Measurements from ENCODE around the gene SCTR. TPM values are rescaled to one million over a fixed set of nuclear protein-coding genes. Genes with fewer than 3 reads are reported as not detected.

Gene SCTR
- total RNA-seq, 1 experiment from 2014 or later, result not detected

GRCh38 chr2:119442850-119443249 lies 81.4 kb downstream of the SCTR start:
- Histone ChIP-seq H2AFZ (no peak overlapping the region), H3K27me3 (ENCODE audit: insufficient read depth, low read depth) (peaks cover 16% of the 10 kb centered on the region), H4K20me1 (ENCODE audit: insufficient read depth) (no peaks in the 10 kb centered on the region; the same call in 1 of the 2 replicates), H3K4me2 (no peak overlapping the region), H3K36me3 (ENCODE audit: low read depth) (no peaks in the 10 kb centered on the region), H3K4me1 (replicated peaks; ENCODE audit: insufficient read depth) (no peaks in the 10 kb centered on the region), H3K9me3 (ENCODE audit: insufficient read depth, low read depth) (no peaks in the 10 kb centered on the region), H3K4me3 (no peak overlapping the region), H3K27ac (no peak overlapping the region), H3F3A (ENCODE audit: insufficient read depth, low read depth) (no peaks in the 10 kb centered on the region), H3K9me2 (ENCODE audit: insufficient read depth) (no peaks in the 10 kb centered on the region), H3K79me2 (ENCODE audit: low read depth) (no peaks in the 10 kb centered on the region)
- no peak for TF ChIP-seq EZH2 (IDR thresholded peaks at IDR 0.05; ENCODE audit: low read depth)
- TF ChIP-seq CTCF (conservative IDR thresholded peaks at IDR 0.05), result no peak
- CTCF ChIA-PET, result no interaction called here
- BruUV-seq (replicated peaks), result no TSS peak
- POLR2A ChIA-PET (ENCODE audit: unreplicated experiment), result no interaction called here
- intact Hi-C loops (cut with micrococcal nuclease; ENCODE audit: unreplicated experiment), result no loop called here
- no peak for DNase-seq

GRCh38 chr2:119442226-119442619 lies 82.1 kb downstream of the SCTR start:
- intact Hi-C loops (cut with micrococcal nuclease; ENCODE audit: unreplicated experiment), result no loop called here
- ChIA-PET CTCF (no interaction called here), POLR2A (ENCODE audit: unreplicated experiment) (no interaction called here)
- no peaks in the 10 kb centered on the region for H3K36me3 ChIP-seq (ENCODE audit: low read depth)
- H3K9me2 ChIP-seq (ENCODE audit: insufficient read depth), result no peaks in the 10 kb centered on the region
- no peak for DNase-seq
- H3K27me3 ChIP-seq (ENCODE audit: insufficient read depth, low read depth), result peaks cover 10% of the 10 kb centered on the region
- H3K4me3 ChIP-seq, result no peak overlapping the region
- no peaks in the 10 kb centered on the region for H3F3A ChIP-seq (ENCODE audit: insufficient read depth, low read depth)
- no peak overlapping the region for H2AFZ ChIP-seq
- no peak overlapping the region for H3K27ac ChIP-seq
- BruUV-seq (replicated peaks), result no TSS peak
- H4K20me1 ChIP-seq (ENCODE audit: insufficient read depth), result no peaks in the 10 kb centered on the region; the same call in 1 of the 2 replicates
- TF ChIP-seq CTCF (conservative IDR thresholded peaks at IDR 0.05), result no peak
- no peak for TF ChIP-seq EZH2 (IDR thresholded peaks at IDR 0.05; ENCODE audit: low read depth)
- no peak overlapping the region for H3K4me2 ChIP-seq
- H3K79me2 ChIP-seq (ENCODE audit: low read depth), result no peaks in the 10 kb centered on the region
- H3K4me1 ChIP-seq (replicated peaks; ENCODE audit: insufficient read depth), result no peaks in the 10 kb centered on the region
- H3K9me3 ChIP-seq (ENCODE audit: insufficient read depth, low read depth), result no peaks in the 10 kb centered on the region

GRCh38 chr2:119441376-119442225 lies 82.7 kb downstream of the SCTR start:
- intact Hi-C loops (cut with micrococcal nuclease; ENCODE audit: unreplicated experiment), result no loop called here
- Histone ChIP-seq H3K4me1 (replicated peaks; ENCODE audit: insufficient read depth) (no peaks in the 10 kb centered on the region), H3F3A (ENCODE audit: insufficient read depth, low read depth) (no peaks in the 10 kb centered on the region), H4K20me1 (ENCODE audit: insufficient read depth) (no peaks in the 10 kb centered on the region; the same call in 1 of the 2 replicates), H3K27ac (no peak overlapping the region), H3K79me2 (ENCODE audit: low read depth) (no peaks in the 10 kb centered on the region), H2AFZ (no peak overlapping the region), H3K9me2 (ENCODE audit: insufficient read depth) (no peaks in the 10 kb centered on the region), H3K9me3 (ENCODE audit: insufficient read depth, low read depth) (no peaks in the 10 kb centered on the region), H3K4me3 (no peak overlapping the region), H3K4me2 (no peak overlapping the region), H3K36me3 (ENCODE audit: low read depth) (no peaks in the 10 kb centered on the region), H3K27me3 (ENCODE audit: insufficient read depth, low read depth) (peaks cover 5% of the 10 kb centered on the region)
- ChIA-PET POLR2A (ENCODE audit: unreplicated experiment) (no interaction called here), CTCF (no interaction called here)
- TF ChIP-seq CTCF (conservative IDR thresholded peaks at IDR 0.05) (no peak), EZH2 (IDR thresholded peaks at IDR 0.05; ENCODE audit: low read depth) (no peak)
- DNase-seq, result no peak
- no TSS peak for BruUV-seq (replicated peaks)

Data from PC-9 (cell line).